Epithelial cell of esophagus (primary cell): ENCODE measurements around the gene NOTCH2NLA.
"Not testable (repeated sequence)": the region's sequence is repeated elsewhere in the genome, so short reads cannot be mapped to it uniquely, and the experiment has no call there.

Source experiments
- DNase-seq: peaks from one replicate; pipeline ENCODE4 v3.0.0; 2010; ENCODE audit warnings: low read depth
- H3K4me3 ChIP-seq: 2 replicates; pipeline ENCODE4 v1.5.1; 2011; ENCODE audit warnings: mild to moderate bottlenecking, low read length, control low read depth

NOTCH2NLA gene

DNA sequence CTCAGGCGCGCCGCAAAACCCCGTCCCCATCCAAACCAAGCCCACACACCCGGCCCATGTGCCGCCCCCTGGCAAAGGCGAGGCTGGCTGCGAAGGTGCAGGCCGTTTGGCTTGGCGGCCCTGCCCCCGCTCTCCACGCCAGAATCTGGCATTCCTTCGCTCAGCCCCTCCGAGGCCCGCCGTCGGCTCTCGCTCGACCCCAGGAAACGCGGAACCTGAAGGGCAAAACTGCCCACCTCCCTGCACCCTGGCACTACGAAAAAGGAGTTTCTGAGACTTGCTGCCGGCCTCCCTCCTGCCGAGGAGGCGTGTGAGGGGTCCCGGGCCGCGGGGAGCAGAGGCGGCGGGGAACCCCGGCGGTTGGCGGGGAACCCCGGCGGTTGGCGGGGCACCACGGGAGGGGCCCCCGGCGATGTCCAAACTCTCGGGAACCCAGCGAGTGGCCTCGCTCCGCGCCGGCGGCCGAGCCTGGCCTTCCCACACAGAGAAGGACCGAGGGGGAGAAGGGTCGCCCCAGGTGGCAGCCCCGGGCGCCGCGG lies 608 bp downstream of the NOTCH2NLA start:
- peak overlapping the region; percentile 42 for H3K4me3 ChIP-seq
- not testable (repeated sequence) for DNase-seq

DNA sequence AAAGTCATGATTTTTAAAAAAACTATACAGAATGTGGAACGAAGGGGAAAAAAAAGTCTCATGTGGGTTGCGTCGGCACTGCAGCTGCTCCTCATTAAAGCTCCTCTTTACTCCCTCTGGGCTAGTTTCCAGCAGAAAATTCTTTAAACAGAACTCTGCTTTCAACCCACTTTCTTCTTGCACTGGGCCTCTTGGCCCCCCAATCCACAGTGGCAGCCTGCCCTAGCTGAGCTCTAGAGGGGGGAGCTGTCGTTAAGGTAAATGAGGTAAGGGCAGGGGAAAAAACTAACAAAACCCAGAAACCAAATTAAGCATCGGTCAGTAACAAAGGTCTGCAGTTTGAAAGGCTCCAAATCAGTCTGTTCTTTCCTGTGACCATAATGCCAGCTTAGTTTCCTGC lies 54.3 kb downstream of the NOTCH2NLA start:
- DNase-seq, H3K4me3 ChIP-seq: not testable (repeated sequence)

DNA sequence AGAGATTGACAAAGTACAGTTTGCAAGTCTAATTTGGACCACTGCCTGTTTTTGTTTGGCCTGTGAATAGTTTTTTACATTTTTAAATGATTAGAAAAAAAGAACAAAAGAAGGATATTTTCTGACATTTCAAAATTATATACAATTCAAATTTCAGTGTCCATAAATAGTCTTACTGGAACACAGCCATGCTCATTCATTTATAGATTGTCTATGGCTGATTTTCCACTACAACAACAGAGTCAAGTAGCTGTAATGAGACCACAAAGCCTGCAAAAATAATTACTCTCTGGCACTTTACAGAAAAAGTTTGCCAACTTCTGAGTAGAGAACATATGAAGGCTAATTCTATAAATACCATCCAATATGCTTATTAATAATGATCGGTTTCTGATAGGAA lies 61.1 kb downstream of the NOTCH2NLA start:
- not testable (repeated sequence) for H3K4me3 ChIP-seq, DNase-seq

DNA sequence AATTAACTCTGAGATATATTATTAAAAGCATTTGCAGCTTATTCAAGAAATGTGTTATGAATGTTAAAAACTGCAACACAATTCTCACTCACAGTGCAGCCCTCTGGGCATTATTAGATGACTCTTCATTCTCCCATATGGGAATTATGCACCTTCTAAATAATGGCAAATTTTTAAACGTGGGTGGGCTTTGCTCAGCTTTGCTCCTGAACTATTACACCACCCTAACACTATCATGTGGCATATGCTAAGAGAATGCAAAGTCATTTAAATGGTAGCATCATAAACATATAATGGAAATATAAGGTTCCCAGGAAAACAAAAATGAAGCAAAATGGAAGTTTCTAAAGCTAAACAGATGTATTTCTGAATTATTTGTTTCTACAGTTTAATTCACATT lies 61.5 kb downstream of the NOTCH2NLA start:
- not testable (repeated sequence) for H3K4me3 ChIP-seq, DNase-seq

DNA sequence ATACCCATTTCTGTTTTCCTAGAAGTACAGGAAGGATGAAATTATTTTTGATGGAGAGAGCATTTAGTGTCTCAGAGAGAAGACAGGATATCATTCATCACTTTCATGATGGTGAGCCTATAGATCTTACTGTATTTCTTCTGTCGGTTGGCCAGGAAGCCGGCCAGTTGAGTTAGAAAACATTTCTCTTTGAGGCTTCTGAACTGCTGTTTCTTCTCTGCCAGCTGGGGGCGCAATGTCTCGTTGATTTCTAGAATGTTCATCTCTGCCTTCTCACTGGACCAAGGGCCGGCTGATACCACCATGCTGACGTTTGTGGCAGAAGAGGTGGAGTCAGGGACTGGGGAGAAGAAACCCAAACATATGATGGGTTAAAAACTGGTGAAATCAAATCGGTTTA lies 84.4 kb downstream of the NOTCH2NLA start, which contains the start of gene NBPF10:
Gene NBPF10, minus strand, starts transcription at position 340 of the 400 bp plus-strand sequence. Its CDS starts 35 bp downstream, at position 305.
- not testable (repeated sequence) for H3K4me3 ChIP-seq, DNase-seq
